HG02840 (cell line): ENCODE results near the gene EXOC4.

Source experiments
- ATAC-seq: cut with Tn5 transposase; IDR thresholded peaks from one replicate; pipeline ENCODE4 v1.9.1; 2021; ENCODE audit warnings: mild to moderate bottlenecking, moderate library complexity, moderate number of reproducible peaks; ENCODE audit not compliant: unreplicated experiment, low FRiP score

Gene EXOC4

GRCh38 chr7:133940368-133940767 is 687.5 kb downstream of the EXOC4 start:
- ATAC-seq, result no peak

GRCh38 chr7:133941496-133941895 is 688.6 kb downstream of the EXOC4 start:
- ATAC-seq, result no peak

GRCh38 chr7:133945497-133945896 is 692.6 kb downstream of the EXOC4 start:
- ATAC-seq, result no peak

- no peak for ATAC-seq
Measured at GRCh38 chr7:133947458-133948254, 694.8 kb downstream of the EXOC4 start.

GRCh38 chr7:133948588-133948987 is 695.7 kb downstream of the EXOC4 start:
- ATAC-seq, result no peak

GRCh38 chr7:133950855-133951254 is 698.0 kb downstream of the EXOC4 start:
- no peak for ATAC-seq

- no peak for ATAC-seq
Measured at GRCh38 chr7:133955208-133955607, 702.3 kb downstream of the EXOC4 start.

GRCh38 chr7:133957845-133958244 is 705.0 kb downstream of the EXOC4 start:
- ATAC-seq, result no peak

GRCh38 chr7:133958822-133959221 is 705.9 kb downstream of the EXOC4 start:
- ATAC-seq, result no peak

GRCh38 chr7:133959505-133959904 is 706.6 kb downstream of the EXOC4 start:
- no peak for ATAC-seq

GRCh38 chr7:133961724-133962123 is 708.8 kb downstream of the EXOC4 start:
- no peak for ATAC-seq

- ATAC-seq, result no peak
Measured at GRCh38 chr7:133962646-133963045, 709.8 kb downstream of the EXOC4 start.

- no peak for ATAC-seq
Measured at GRCh38 chr7:133963629-133964028, 710.8 kb downstream of the EXOC4 start.

- ATAC-seq, result no peak
Measured at GRCh38 chr7:133971625-133972024, 718.7 kb downstream of the EXOC4 start.

GRCh38 chr7:133973710-133974109 is 720.8 kb downstream of the EXOC4 start:
- no peak for ATAC-seq

GRCh38 chr7:133975130-133975529 is 722.3 kb downstream of the EXOC4 start:
- no peak for ATAC-seq

GRCh38 chr7:133976140-133976539 is 723.3 kb downstream of the EXOC4 start:
- ATAC-seq, result no peak

GRCh38 chr7:133977409-133978274 is 724.8 kb downstream of the EXOC4 start:
- ATAC-seq, result no peak

- ATAC-seq, result no peak
Measured at GRCh38 chr7:133978502-133979295, 725.8 kb downstream of the EXOC4 start.

- no peak for ATAC-seq
Measured at GRCh38 chr7:133980804-133981203, 727.9 kb downstream of the EXOC4 start.
